Muscle of leg (tissue), 16 donors: Measurements from ENCODE around the gene MAP3K5. TPM values are rescaled to one million over a fixed set of nuclear protein-coding genes. Genes with fewer than 3 reads are reported as not detected.

Experiments used
- DNase-seq: peaks from one replicate; pipeline ENCODE4 v3.0.0; 2013
- H3K27ac ChIP-seq: one replicate; pipeline ENCODE4 v1.5.1; 2013; ENCODE audit warnings: mild to moderate bottlenecking, low read length, control low read depth
- H3K27me3 ChIP-seq: one replicate; pipeline ENCODE4 v1.6.1; 2013; ENCODE audit warnings: low read length; ENCODE audit not compliant: control insufficient read depth, insufficient read depth
- H3K36me3 ChIP-seq: one replicate; pipeline ENCODE4 v1.6.1; 2013; ENCODE audit warnings: low read length; ENCODE audit not compliant: control insufficient read depth, insufficient read depth
- H3K4me1 ChIP-seq: one replicate; pipeline ENCODE4 v1.6.1; 2013; ENCODE audit warnings: low read length; ENCODE audit not compliant: control insufficient read depth, insufficient read depth
- H3K4me3 ChIP-seq: one replicate; pipeline ENCODE4 v1.5.1; 2013; ENCODE audit warnings: low read length, control low read depth
- H3K9me3 ChIP-seq: replicated peaks from 2 replicates; pipeline ENCODE4 v1.6.1; 2013; ENCODE audit warnings: low read depth, low read length; ENCODE audit not compliant: control insufficient read depth
- WGBS: methylation state at CpG from one replicate; pipeline ENCODE4 v1.1.5; 2013; ENCODE audit warnings: missing lambda C conversion rate; ENCODE audit not compliant: insufficient coverage; 5-methylcytosine and 5-hydroxymethylcytosine counted together
- long read RNA-seq, 11 donors: transcript quantifications; one replicate each; lab custom pipeline, GENCODE V29; 2026
- polyA plus RNA-seq, 8 donors: library from polyadenylated mRNA; unstranded; fragments of 120-200 nt; gene quantifications; one replicate each; pipeline versions ENCODE4 v1.2.1 to v1.2.3, GENCODE V29; 2013; ENCODE audit warnings: inconsistent platforms in 1 of 8, low replicate concordance in 1 of 8; ENCODE audit not compliant: insufficient read length in 8 of 8, insufficient read depth in 1 of 8
- total RNA-seq: library from RNA; stranded (reverse); fragments of 120-200 nt; gene quantifications from one replicate; pipeline ENCODE4 v1.2.4, GENCODE V29; 2013

Gene MAP3K5
- total RNA-seq (1.9 TPM), polyA plus RNA-seq (1 to 10 TPM; 1.6 to 3.3 (median 2.2) TPM)
- long read RNA-seq, donor 1, result 0 reads
- long read RNA-seq, donor 2, result 0 reads
- long read RNA-seq, donor 3, result 0 reads
- long read RNA-seq, donor 4, result 0 reads
- long read RNA-seq, donor 5, result 0 reads
- long read RNA-seq, donor 6, result 0 reads
- long read RNA-seq, donor 7, result 0 reads
- long read RNA-seq, donor 8, result 0 reads
- long read RNA-seq, donor 9, result 0 reads
- long read RNA-seq, donor 10, result 0 reads
- long read RNA-seq, donor 11, result 0 reads

- peaks cover 9% of the 10 kb centered on the region for H3K4me1 ChIP-seq
- H3K9me3 ChIP-seq, result no peaks in the 10 kb centered on the region
- WGBS, result under 1% methylated on average over 89 of the region's 89 CpGs
- H3K36me3 ChIP-seq, result no peaks in the 10 kb centered on the region
- H3K4me3 ChIP-seq, result peak within 1 kb of the TSS; percentile 91
- peak; percentile 87 for DNase-seq
- H3K27ac ChIP-seq, result peak within 1 kb of the TSS; percentile 78
- H3K27me3 ChIP-seq, result peaks cover 22% of the 10 kb centered on the region
Measured at GRCh38 chr6:136792410-136793262, at the start of gene MAP3K5. Gene MAP3K5, minus strand, starts transcription at chr6:136792477. Its CDS starts 320 bp downstream, at chr6:136792157.

DNA sequence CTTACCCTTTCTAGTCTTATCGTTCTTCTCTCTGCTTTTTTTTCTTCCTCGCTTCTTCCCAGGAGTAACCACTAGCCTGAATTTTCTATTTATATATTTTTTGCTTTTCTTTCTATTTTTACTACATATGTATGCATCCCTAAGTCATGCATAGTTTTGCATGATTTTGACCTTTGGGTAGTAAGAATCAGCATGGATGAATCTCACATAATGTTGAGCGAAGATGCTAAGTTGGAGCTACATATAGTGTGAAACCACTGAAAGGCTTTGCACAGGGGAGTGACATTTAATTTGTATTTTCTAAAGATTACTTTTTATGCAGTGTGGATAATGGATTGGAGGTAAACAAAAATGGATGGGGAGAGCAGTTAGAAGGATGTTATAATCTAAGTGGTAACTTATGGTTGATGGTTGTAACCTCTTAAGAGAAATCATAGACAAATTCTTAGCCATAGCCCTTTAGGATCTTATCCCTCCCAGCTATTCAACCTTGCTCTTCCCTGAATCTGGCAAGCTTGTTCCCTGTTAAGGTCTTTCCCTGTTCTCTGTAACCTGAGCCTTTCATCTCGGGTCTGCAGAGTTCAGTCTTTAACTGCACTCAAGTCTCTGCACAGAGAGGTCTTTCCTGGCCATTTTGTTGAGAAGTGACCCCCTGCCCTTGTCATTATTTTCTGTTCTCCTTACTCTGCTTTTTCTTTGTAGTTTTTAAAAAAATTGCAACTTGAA lies 48.2 kb upstream of the MAP3K5 start:
- Histone ChIP-seq H3K9me3 (no peaks in the 10 kb centered on the region), H3K27me3 (no peaks in the 10 kb centered on the region), H3K36me3 (no peaks in the 10 kb centered on the region), H3K4me1 (no peaks in the 10 kb centered on the region), H3K4me3 (no peak overlapping the region), H3K27ac (no peak overlapping the region)
- WGBS, result 53% methylated on average over 2 of the region's 4 CpGs
- DNase-seq, result no peak

- Histone ChIP-seq H3K4me1 (no peaks in the 10 kb centered on the region), H3K27ac (no peak overlapping the region), H3K27me3 (no peaks in the 10 kb centered on the region), H3K36me3 (peaks cover 12% of the 10 kb centered on the region), H3K4me3 (no peak overlapping the region), H3K9me3 (peaks cover 7% of the 10 kb centered on the region)
- DNase-seq, result no peak
- WGBS, result no CpG with 5 or more reads among the region's 1 CpG
Measured at GRCh38 chr6:136831873-136832562, 39.7 kb upstream of the MAP3K5 start.

GRCh38 chr6:136826216-136826615 lies 33.9 kb upstream of the MAP3K5 start:
- Histone ChIP-seq H3K27me3 (no peaks in the 10 kb centered on the region), H3K27ac (no peak overlapping the region), H3K4me3 (no peak overlapping the region), H3K36me3 (peaks cover 11% of the 10 kb centered on the region), H3K4me1 (peaks cover 5% of the 10 kb centered on the region), H3K9me3 (no peaks in the 10 kb centered on the region)
- 89% methylated on average over 4 of the region's 6 CpGs for WGBS
- DNase-seq, result no peak

- Histone ChIP-seq H3K36me3 (peaks cover 7% of the 10 kb centered on the region), H3K9me3 (no peaks in the 10 kb centered on the region), H3K4me1 (peaks cover 8% of the 10 kb centered on the region), H3K27me3 (no peaks in the 10 kb centered on the region), H3K27ac (peak overlapping the region; percentile 43), H3K4me3 (peak overlapping the region; percentile 77)
- 47% methylated on average over 25 of the region's 31 CpGs for WGBS
- DNase-seq, result no peak
Measured at GRCh38 chr6:136823128-136823660, 30.9 kb upstream of the MAP3K5 start.

GRCh38 chr6:136822376-136823127 lies 30.3 kb upstream of the MAP3K5 start, which contains the start of gene PEX7:
Gene PEX7, plus strand, starts transcription at chr6:136822592. Its CDS starts 74 bp downstream, at chr6:136822666.
- H3K4me3 ChIP-seq, result peak within 1 kb of the TSS; percentile 77
- no peaks in the 10 kb centered on the region for H3K27me3 ChIP-seq
- WGBS, result under 1% methylated on average over 77 of the region's 78 CpGs
- DNase-seq, result peak; percentile 98
- H3K4me1 ChIP-seq, result peaks cover 8% of the 10 kb centered on the region
- H3K9me3 ChIP-seq, result no peaks in the 10 kb centered on the region
- H3K27ac ChIP-seq, result peak within 1 kb of the TSS; percentile 71
- peaks cover 7% of the 10 kb centered on the region for H3K36me3 ChIP-seq

GRCh38 chr6:136822046-136822375 lies 29.7 kb upstream of the MAP3K5 start:
- H3K4me1 ChIP-seq, result peaks cover 8% of the 10 kb centered on the region
- no peaks in the 10 kb centered on the region for H3K27me3 ChIP-seq
- peak overlapping the region; percentile 71 for H3K27ac ChIP-seq
- 0% methylated on average over 11 of the region's 11 CpGs for WGBS
- peaks cover 7% of the 10 kb centered on the region for H3K36me3 ChIP-seq
- H3K4me3 ChIP-seq, result peak overlapping the region; percentile 77
- no peak for DNase-seq
- no peaks in the 10 kb centered on the region for H3K9me3 ChIP-seq

DNA sequence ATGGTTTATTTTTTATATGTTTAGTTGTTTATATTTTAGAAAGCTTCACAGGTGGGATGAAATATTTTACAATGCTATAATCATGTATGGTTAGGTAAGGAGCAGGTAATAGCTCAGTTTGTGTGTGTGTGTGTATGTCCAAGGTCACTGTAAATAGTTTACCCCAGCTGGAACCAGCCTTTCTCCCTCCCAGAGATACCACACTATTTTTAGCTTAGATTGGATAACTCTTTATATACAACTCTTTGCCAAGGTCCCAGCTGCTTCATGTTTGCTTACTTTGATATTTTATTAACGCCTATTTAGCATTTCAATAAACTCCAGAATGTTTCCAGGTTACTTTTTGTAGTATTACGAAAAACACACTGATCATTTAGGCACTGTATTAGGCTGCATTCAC lies 28.3 kb upstream of the MAP3K5 start:
- peaks cover 8% of the 10 kb centered on the region for H3K4me1 ChIP-seq
- DNase-seq, result peak; percentile 20
- no peaks in the 10 kb centered on the region for H3K27me3 ChIP-seq
- H3K36me3 ChIP-seq, result no peaks in the 10 kb centered on the region
- H3K9me3 ChIP-seq, result no peaks in the 10 kb centered on the region
- WGBS, result no CpG with 5 or more reads among the region's 2 CpGs
- peak overlapping the region; percentile 29 for H3K27ac ChIP-seq
- H3K4me3 ChIP-seq, result no peak overlapping the region

DNA sequence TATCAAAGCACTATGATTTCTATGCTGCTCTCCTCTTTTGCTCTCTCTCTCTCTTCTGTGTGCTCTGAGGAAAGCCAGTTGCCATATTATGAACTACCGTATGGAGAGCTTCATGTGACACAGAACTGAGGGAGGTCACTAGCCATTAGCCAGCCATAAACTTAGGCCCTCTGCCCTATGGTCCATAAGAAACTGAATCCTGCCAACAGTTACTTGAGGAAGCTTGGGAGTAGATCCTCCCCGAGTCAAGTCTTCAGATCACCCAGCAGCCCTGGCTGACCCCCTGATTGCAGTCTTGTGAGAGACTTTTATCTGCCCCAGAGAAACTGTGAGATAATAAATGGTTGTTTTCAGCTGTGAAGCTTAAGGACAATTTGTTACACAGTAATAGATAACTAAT lies 24.4 kb upstream of the MAP3K5 start:
- no peaks in the 10 kb centered on the region for H3K36me3 ChIP-seq
- H3K27me3 ChIP-seq, result no peaks in the 10 kb centered on the region
- H3K27ac ChIP-seq, result no peak overlapping the region
- no peaks in the 10 kb centered on the region for H3K9me3 ChIP-seq
- WGBS, result 60% methylated on average over 1 of the region's 2 CpGs
- DNase-seq, result no peak
- no peak overlapping the region for H3K4me3 ChIP-seq
- peaks cover 3% of the 10 kb centered on the region for H3K4me1 ChIP-seq
